H1 (cell line): Measurements from ENCODE around the gene MSTN. TPM values are rescaled to one million over a fixed set of nuclear protein-coding genes. Genes with fewer than 3 reads are reported as not detected.

ENCODE experiments used
- CTCF ChIA-PET: fragments of 300-600 bp; sonication (Branson Sonifier 250); formaldehyde crosslinking; loops from one replicate; lab custom pipeline; 2021; ENCODE audit not compliant: partially characterized antibody; lab: Charles Lee
- POLR2A ChIA-PET: fragments of 300-600 bp; sonication (Branson Sonifier 250); formaldehyde crosslinking; loops from one replicate; lab custom pipeline; 2021; ENCODE audit warnings: inconsistent platforms; ENCODE audit not compliant: partially characterized antibody; lab: Charles Lee
- DNase-seq, 2 experiments: peaks; one replicate each; pipeline versions ENCODE4 v3.0.0 to v3.0.0-alpha.2; 2010 to 2022; ENCODE audit warnings: low spot score in 2 of 2, low read depth in 1 of 2, mixed read lengths in 1 of 2
- FAIRE-seq: peaks from 2 replicates; lab custom pipeline; 2011; peaks lifted over from hg19 to GRCh38; lab: Jason Lieb, UNC
- H2AFZ ChIP-seq: 2 replicates; pipeline ENCODE4 v1.8.1; 2012; ENCODE audit warnings: low read length, inconsistent platforms
- H2AK5ac ChIP-seq: 2 replicates; pipeline ENCODE4 v1.6.1; 2013; ENCODE audit warnings: low read depth, low read length
- H2BK120ac ChIP-seq: replicated peaks from 2 replicates; pipeline ENCODE3; 2013; ENCODE audit warnings: low read depth, low read length, inconsistent platforms
- H2BK12ac ChIP-seq: 2 replicates; pipeline ENCODE4 v1.6.1; 2013; ENCODE audit warnings: low read depth, low read length
- H2BK15ac ChIP-seq: 2 replicates; pipeline ENCODE4 v1.6.1; 2013; ENCODE audit warnings: low read length
- H2BK20ac ChIP-seq: 2 replicates; pipeline ENCODE4 v1.6.1; 2013; ENCODE audit warnings: low read length
- H2BK5ac ChIP-seq: 2 replicates; pipeline ENCODE4 v1.6.1; 2013; ENCODE audit warnings: low read depth, low read length
- H3K14ac ChIP-seq: 2 replicates; pipeline ENCODE4 v1.6.1; 2013; ENCODE audit warnings: inconsistent platforms; ENCODE audit not compliant: insufficient read length
- H3K18ac ChIP-seq: 2 replicates; pipeline ENCODE4 v1.6.1; 2013; ENCODE audit warnings: low read length; ENCODE audit errors: extremely low read depth
- H3K23ac ChIP-seq: 2 replicates; pipeline ENCODE4 v1.6.1; 2013; ENCODE audit warnings: inconsistent platforms; ENCODE audit not compliant: insufficient read length
- H3K23me2 ChIP-seq: 2 replicates; pipeline ENCODE4 v1.6.1; 2013; ENCODE audit warnings: low read depth, low read length
- H3K27ac ChIP-seq: 2 replicates; pipeline ENCODE4 v1.6.1; 2011; ENCODE audit warnings: low read depth, low read length, inconsistent platforms
- H3K27me3 ChIP-seq, 4 experiments: replicated peaks in 1 of 4; 1 replicate in 1 of 4; 2 replicates in 3 of 4; pipeline versions ENCODE4 v1.6.1 to v1.8.1; 2011 to 2013; ENCODE audit warnings: low read length in 3 of 4, mild to moderate bottlenecking in 3 of 4, inconsistent platforms in 2 of 4, mixed read lengths in 2 of 4, moderate library complexity in 1 of 4; ENCODE audit not compliant: control insufficient read depth in 3 of 4, insufficient read depth in 3 of 4; ENCODE audit errors: extremely low read depth in 1 of 4
- H3K36me3 ChIP-seq, 4 experiments: 2 replicates each; pipeline versions ENCODE4 v1.6.1 to v1.8.1; 2011 to 2013; ENCODE audit warnings: mild to moderate bottlenecking in 4 of 4, low read length in 3 of 4, moderate library complexity in 2 of 4, control low read depth in 1 of 4, inconsistent platforms in 1 of 4; ENCODE audit not compliant: insufficient read depth in 4 of 4, control insufficient read depth in 2 of 4
- H3K4ac ChIP-seq: replicated peaks from 2 replicates; pipeline ENCODE3; 2013; ENCODE audit warnings: low read length, low read depth, mixed read lengths, inconsistent platforms; ENCODE audit not compliant: insufficient read length
- H3K4me1 ChIP-seq, 4 experiments: replicated peaks in 1 of 4; 1 replicate in 1 of 4; 2 replicates in 3 of 4; pipeline versions ENCODE4 v1.6.1 to v1.8.1; 2011 to 2013; ENCODE audit warnings: low read length in 3 of 4, inconsistent platforms in 2 of 4, mixed read lengths in 1 of 4; ENCODE audit not compliant: insufficient read depth in 4 of 4, control insufficient read depth in 3 of 4
- H3K4me2 ChIP-seq, 2 experiments: 2 replicates each; pipeline versions ENCODE4 v1.6.1 to v1.8.1; 2011 to 2013; ENCODE audit warnings: low read depth in 2 of 2, low read length in 2 of 2, control low read depth in 1 of 2, inconsistent platforms in 1 of 2, mild to moderate bottlenecking in 1 of 2; ENCODE audit not compliant: insufficient read depth in 1 of 2
- H3K4me3 ChIP-seq, 4 experiments: fragments of 200-600, 300-600 bp in 1 of 4; sonication (generic), shearing (Covaris generic), sonication (Bioruptor Twin) in 1 of 4; 2 replicates each; pipeline versions ENCODE4 v1.5.1 to v1.8.1; 2011 to 2016; ENCODE audit warnings: low read length in 4 of 4, low read depth in 3 of 4, control low read depth in 2 of 4, inconsistent platforms in 2 of 4, mild to moderate bottlenecking in 2 of 4, mixed read lengths in 1 of 4, moderate library complexity in 1 of 4; ENCODE audit not compliant: insufficient read depth in 2 of 4; ENCODE audit errors: extremely low read depth in 1 of 4
- H3K56ac ChIP-seq: replicated peaks from 2 replicates; pipeline ENCODE3; 2013; ENCODE audit warnings: low read depth, mild to moderate bottlenecking, mixed read lengths, low read length, inconsistent platforms; ENCODE audit not compliant: insufficient read length
- H3K79me1 ChIP-seq: 2 replicates; pipeline ENCODE4 v1.6.1; 2013; ENCODE audit warnings: low read depth, low read length, control low read depth
- H3K79me2 ChIP-seq, 2 experiments: 2 replicates each; pipeline versions ENCODE4 v1.6.1 to v1.8.1; 2012 to 2013; ENCODE audit warnings: low read length in 2 of 2, mild to moderate bottlenecking in 2 of 2, inconsistent platforms in 1 of 2; ENCODE audit not compliant: insufficient read depth in 2 of 2, control insufficient read depth in 1 of 2
- H3K9ac ChIP-seq, 4 experiments: replicated peaks in 1 of 4; 1 replicate in 1 of 4; 2 replicates in 3 of 4; pipeline versions ENCODE4 v1.6.1 to v1.8.1; 2011 to 2013; ENCODE audit warnings: low read depth in 3 of 4, low read length in 3 of 4, control low read depth in 2 of 4, mild to moderate bottlenecking in 2 of 4, moderate library complexity in 2 of 4, inconsistent platforms in 1 of 4; ENCODE audit errors: extremely low read depth in 1 of 4
- H3K9me3 ChIP-seq, 2 experiments: 2 replicates each; pipeline versions ENCODE4 v1.6.1 to v1.8.1; 2012 to 2013; ENCODE audit warnings: mild to moderate bottlenecking in 2 of 2, moderate library complexity in 2 of 2, control low read depth in 1 of 2, inconsistent platforms in 1 of 2, low read depth in 1 of 2, low read length in 1 of 2, mixed read lengths in 1 of 2; ENCODE audit not compliant: insufficient read depth in 2 of 2
- H4K20me1 ChIP-seq, 2 experiments: replicated peaks in 1 of 2; 2 replicates each; pipeline versions ENCODE3 to v1.8.1; 2011 to 2013; ENCODE audit warnings: inconsistent platforms in 2 of 2, low read length in 2 of 2, mild to moderate bottlenecking in 1 of 2; ENCODE audit not compliant: insufficient read depth in 2 of 2, control insufficient read depth in 1 of 2
- H4K5ac ChIP-seq: 2 replicates; pipeline ENCODE4 v1.6.1; 2013; ENCODE audit warnings: low read length, low read depth, mixed read lengths, inconsistent platforms; ENCODE audit not compliant: insufficient read length
- H4K8ac ChIP-seq: 2 replicates; pipeline ENCODE4 v1.8.0; 2013; ENCODE audit warnings: mild to moderate bottlenecking, moderate library complexity, low read length, inconsistent platforms; ENCODE audit not compliant: insufficient read depth; ENCODE audit errors: extremely low read depth
- H4K91ac ChIP-seq: replicated peaks from 2 replicates; pipeline ENCODE3; 2013; ENCODE audit warnings: low read length, mixed read lengths, inconsistent platforms; ENCODE audit not compliant: insufficient read length
- GTF2F1 ChIP-seq: IDR thresholded peaks from 2 replicates; pipeline ENCODE4 v1.6.1; 2012; ENCODE audit warnings: low read depth, low read length, improper control_type of control experiment, borderline replicate concordance
- JUN ChIP-seq: IDR thresholded peaks from 2 replicates; pipeline ENCODE4 v1.6.1; 2011; ENCODE audit warnings: low read depth, mild to moderate bottlenecking, improper control_type of control experiment, low read length
- MAX ChIP-seq: IDR thresholded peaks from 2 replicates; pipeline ENCODE4 v1.6.1; 2012; ENCODE audit warnings: inconsistent platforms
- WGBS, 2 experiments: shearing (Covaris generic) in 1 of 2; methylation state at CpG; one replicate each; pipeline versions ENCODE4 v1.1.6 to v1.1.7; 2013 to 2015; ENCODE audit warnings: low lambda C conversion rate in 2 of 2, mixed read lengths in 2 of 2, inconsistent platforms in 1 of 2, low coverage in 1 of 2, missing lambda C conversion rate in 1 of 2; ENCODE audit not compliant: insufficient replicate concordance in 2 of 2, insufficient coverage in 1 of 2, insufficient read length in 1 of 2; ENCODE audit errors: extremely low coverage in 1 of 2, missing lambda C conversion rate in 1 of 2; 5-methylcytosine and 5-hydroxymethylcytosine counted together
- polyA plus RNA-seq, 7 experiments: library from polyadenylated mRNA; depleted of rRNA in 3 of 7; stranded (reverse) in 5 of 7; unstranded in 2 of 7; fragments of >200 nt in 5 of 7; fragments of 200-250 nt in 2 of 7; gene quantifications; 1 replicate in 5 of 7; 2 replicates in 1 of 7; 4 replicates in 1 of 7; pipeline versions ENCODE4 v1.2.1 to v1.2.3, GENCODE V29; 2011 to 2013; ENCODE audit warnings: missing spikeins in 2 of 7, mixed read lengths in 2 of 7
- total RNA-seq: library from RNA; stranded (reverse); fragmentation: NEBNext Ultra II Directional; extraction: Animal tissue kit (Norgen Biotek cat#: 25700); gene quantifications from 2 replicates; pipeline ENCODE4 v1.2.1, GENCODE V29; 2021

The MSTN gene
- total and polyA plus RNA-seq, 2 of the 8 experiments (the other 6 are each of a cell fraction or from before 2014, with no cell fraction given): not detected

GRCh38 chr2:190093793-190094192 is 31.3 kb upstream of the MSTN start:
- TF ChIP-seq MAX: 0 out of 2 replicates have a peak, but pooled peaks have one; percentile 13
- no peak for TF ChIP-seq GTF2F1
- no peak for TF ChIP-seq JUN
- FAIRE-seq (no peak), DNase-seq (no peak)
- no peak overlapping the region for H3K27ac ChIP-seq
- no peak overlapping the region for H4K8ac ChIP-seq
- H2AFZ ChIP-seq: peak overlapping the region; percentile 82; the same call in 1 of the 2 replicates
- ChIA-PET CTCF (interaction anchor here (1.8 kb wide), 1 partner anchor 29 kb away, joined by 9 read pairs; no protein-coding TSS in a partner anchor), POLR2A (no interaction called here)
- no peak overlapping the region for H3K18ac ChIP-seq
- H2AK5ac ChIP-seq: no peak overlapping the region
- H2BK12ac ChIP-seq: no peak overlapping the region
- no peak overlapping the region for H2BK5ac ChIP-seq
- H3K23me2 ChIP-seq: no peaks in the 10 kb centered on the region
- H3K4me3 ChIP-seq: no peak overlapping the region
- H2BK15ac ChIP-seq: no peak overlapping the region
- no peaks in the 10 kb centered on the region for H3K79me1 ChIP-seq
- H4K91ac ChIP-seq: no peak overlapping the region
- H3K79me2 ChIP-seq: no peaks in the 10 kb centered on the region
- no peaks in the 10 kb centered on the region for H3K27me3 ChIP-seq
- H3K9ac ChIP-seq: no peak overlapping the region
- H3K23ac ChIP-seq: no peak overlapping the region
- no peak overlapping the region for H3K4me2 ChIP-seq
- no peak overlapping the region for H3K14ac ChIP-seq
- no peaks in the 10 kb centered on the region for H3K4me1 ChIP-seq
- H3K9me3 ChIP-seq: no peaks in the 10 kb centered on the region
- H2BK20ac ChIP-seq: no peak overlapping the region
- no peak overlapping the region for H3K4ac ChIP-seq
- no peak overlapping the region for H2BK120ac ChIP-seq
- H3K36me3 ChIP-seq: no peaks in the 10 kb centered on the region
- no peaks in the 10 kb centered on the region for H4K20me1 ChIP-seq
- H3K56ac ChIP-seq: no peak overlapping the region
- WGBS, 2 experiments: 86% methylated on average over 3 of the region's 3 CpGs; no CpG with 5 or more reads in 1 of the 2 experiments
- no peak overlapping the region for H4K5ac ChIP-seq
